Globus pallidus (tissue), 1 donor: ENCODE measurements around the gene GAS7.
"Not testable (repeated sequence)": the region's sequence is repeated elsewhere in the genome, so short reads cannot be mapped to it uniquely, and the experiment has no call there.

Experiments
- DNase-seq: peaks from one replicate; pipeline ENCODE4 v3.0.0-alpha.2; 2015; ENCODE audit warnings: low spot score

Gene GAS7

GRCh38 chr17:9942885-9943284 is 255.5 kb downstream of the GAS7 start:
- DNase-seq: no peak

GRCh38 chr17:9941305-9941704 is 257.1 kb downstream of the GAS7 start:
- DNase-seq: no peak

GRCh38 chr17:9940841-9941240 is 257.6 kb downstream of the GAS7 start:
- no peak for DNase-seq

GRCh38 chr17:9938764-9939163 is 259.6 kb downstream of the GAS7 start:
- DNase-seq: no peak

GRCh38 chr17:9937901-9938300 is 260.5 kb downstream of the GAS7 start:
- no peak for DNase-seq

- DNase-seq: peak; percentile 40
Observed at GRCh38 chr17:9937241-9937761, 261.1 kb downstream of the GAS7 start.

GRCh38 chr17:9936095-9936494 is 262.3 kb downstream of the GAS7 start:
- DNase-seq: no peak

- DNase-seq: no peak
Observed at GRCh38 chr17:9935408-9935807, 263.0 kb downstream of the GAS7 start.

GRCh38 chr17:9934331-9934730 is 264.1 kb downstream of the GAS7 start:
- no peak for DNase-seq

GRCh38 chr17:9932491-9932890 is 265.9 kb downstream of the GAS7 start:
- DNase-seq: no peak

GRCh38 chr17:9931144-9931741 is 267.2 kb downstream of the GAS7 start:
- DNase-seq: no peak

- DNase-seq: no peak
Observed at GRCh38 chr17:9929871-9930270, 268.5 kb downstream of the GAS7 start.

GRCh38 chr17:9928601-9929333 is 269.6 kb downstream of the GAS7 start:
- DNase-seq: no peak

- no peak for DNase-seq
Observed at GRCh38 chr17:9926150-9926804, 272.1 kb downstream of the GAS7 start.

GRCh38 chr17:9925457-9925856 is 272.9 kb downstream of the GAS7 start:
- DNase-seq: no peak

GRCh38 chr17:9924735-9925191 is 273.6 kb downstream of the GAS7 start:
- DNase-seq: peak; percentile 74

GRCh38 chr17:9922012-9922848 is 276.2 kb downstream of the GAS7 start:
- DNase-seq: no peak

- DNase-seq: not testable (repeated sequence)
Observed at GRCh38 chr17:9921216-9921615, 277.2 kb downstream of the GAS7 start.

- DNase-seq: no peak
Observed at GRCh38 chr17:9918804-9919352, 279.5 kb downstream of the GAS7 start.

- DNase-seq: no peak
Observed at GRCh38 chr17:9918352-9918751, 280.1 kb downstream of the GAS7 start.

- no peak for DNase-seq
Observed at GRCh38 chr17:9917801-9918200, 280.6 kb downstream of the GAS7 start.

GRCh38 chr17:9917131-9917530 is 281.3 kb downstream of the GAS7 start:
- DNase-seq: no peak
